ENCODE data around the gene ZNF865.

GRCh38 chr19:55601084-55601483 lies 4.4 kb upstream of the ZNF865 start:
- TF ChIP-seq, protein P1, sequence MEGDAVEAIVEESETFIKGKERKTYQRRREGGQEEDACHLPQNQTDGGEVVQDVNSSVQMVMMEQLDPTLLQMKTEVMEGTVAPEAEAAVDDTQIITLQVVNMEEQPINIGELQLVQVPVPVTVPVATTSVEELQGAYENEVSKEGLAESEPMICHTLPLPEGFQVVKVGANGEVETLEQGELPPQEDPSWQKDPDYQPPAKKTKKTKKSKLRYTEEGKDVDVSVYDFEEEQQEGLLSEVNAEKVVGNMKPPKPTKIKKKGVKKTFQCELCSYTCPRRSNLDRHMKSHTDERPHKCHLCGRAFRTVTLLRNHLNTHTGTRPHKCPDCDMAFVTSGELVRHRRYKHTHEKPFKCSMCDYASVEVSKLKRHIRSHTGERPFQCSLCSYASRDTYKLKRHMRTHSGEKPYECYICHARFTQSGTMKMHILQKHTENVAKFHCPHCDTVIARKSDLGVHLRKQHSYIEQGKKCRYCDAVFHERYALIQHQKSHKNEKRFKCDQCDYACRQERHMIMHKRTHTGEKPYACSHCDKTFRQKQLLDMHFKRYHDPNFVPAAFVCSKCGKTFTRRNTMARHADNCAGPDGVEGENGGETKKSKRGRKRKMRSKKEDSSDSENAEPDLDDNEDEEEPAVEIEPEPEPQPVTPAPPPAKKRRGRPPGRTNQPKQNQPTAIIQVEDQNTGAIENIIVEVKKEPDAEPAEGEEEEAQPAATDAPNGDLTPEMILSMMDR (conservative IDR thresholded peaks at IDR 0.05 in 1 of 2, IDR thresholded peaks at IDR 0.05 in 1 of 2; ENCODE audit: low read depth in 1 of 2, low read length in 2 of 2) = no peak
- TF ChIP-seq EZH2 (IDR thresholded peaks at IDR 0.05; ENCODE audit: low read length, missing control alignments) = no peak

Data from fibroblast of lung (primary cell).